Neutrophil (primary cell): Measurements from ENCODE around the gene SRSF11.

Experiments
- H3K27ac ChIP-seq: fragments of 200-600 bp; sonication (generic); 2 replicates; pipeline ENCODE4 v1.5.1; 2016; ENCODE audit warnings: mild to moderate bottlenecking, moderate library complexity
- H3K27me3 ChIP-seq: fragments of 200-600 bp; sonication (generic); 2 replicates; pipeline ENCODE4 v1.6.0; 2016; ENCODE audit warnings: mild to moderate bottlenecking
- H3K36me3 ChIP-seq: fragments of 200-600 bp; sonication (generic); 2 replicates; pipeline ENCODE4 v1.5.1; 2017
- H3K4me1 ChIP-seq, 2 experiments: fragments of 200-600 bp in 1 of 2; sonication (generic) in 1 of 2; 1 replicate in 1 of 2; 2 replicates in 1 of 2; pipeline versions ENCODE4 v1.5.1 to v1.6.1; 2013 to 2016; ENCODE audit warnings: low read depth in 1 of 2, low read length in 1 of 2, mild to moderate bottlenecking in 1 of 2, moderate library complexity in 1 of 2; ENCODE audit not compliant: control insufficient read depth in 1 of 2, insufficient read depth in 1 of 2
- H3K4me3 ChIP-seq, 2 experiments: fragments of 200-600 bp in 1 of 2; sonication (generic) in 1 of 2; 1 replicate in 1 of 2; 2 replicates in 1 of 2; pipeline ENCODE4 v1.5.1; 2013 to 2016; ENCODE audit warnings: low read depth in 1 of 2, low read length in 1 of 2, mild to moderate bottlenecking in 1 of 2, moderate library complexity in 1 of 2
- H3K9me3 ChIP-seq: fragments of 200-600 bp; sonication (generic); 2 replicates; pipeline ENCODE4 v1.5.1; 2016
- TF ChIP-seq, protein P1 (sequence below): fragments of 200-600 bp; sonication (generic); IDR thresholded peaks from 2 replicates; pipeline ENCODE4 v1.5.1; 2016; ENCODE audit warnings: antibody characterized with exemption

SRSF11 gene

DNA sequence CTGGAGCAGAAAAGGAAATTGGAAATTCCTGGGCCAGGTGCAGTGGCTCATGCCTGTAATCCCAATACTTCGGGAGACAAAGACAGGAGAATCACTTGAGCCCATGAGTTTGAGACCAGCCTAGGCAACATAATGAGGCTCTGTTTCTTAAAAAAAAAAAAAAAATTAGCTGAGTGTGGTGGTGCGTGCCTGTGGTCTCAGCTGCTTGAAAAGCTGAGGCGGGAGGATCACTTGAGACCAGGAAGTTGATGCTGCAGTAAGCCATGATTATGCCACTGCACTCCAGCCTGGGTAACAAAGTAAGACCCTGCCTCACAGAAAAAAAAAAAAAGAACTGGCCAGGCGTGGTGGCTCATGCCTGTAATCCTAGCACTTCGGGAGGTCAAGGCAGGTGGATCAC is 56.7 kb downstream of the SRSF11 start:
- no peaks in the 10 kb centered on the region for H3K4me1 ChIP-seq
- H3K9me3 ChIP-seq = no peaks in the 10 kb centered on the region
- H3K27me3 ChIP-seq = no peaks in the 10 kb centered on the region
- TF ChIP-seq, protein P1, sequence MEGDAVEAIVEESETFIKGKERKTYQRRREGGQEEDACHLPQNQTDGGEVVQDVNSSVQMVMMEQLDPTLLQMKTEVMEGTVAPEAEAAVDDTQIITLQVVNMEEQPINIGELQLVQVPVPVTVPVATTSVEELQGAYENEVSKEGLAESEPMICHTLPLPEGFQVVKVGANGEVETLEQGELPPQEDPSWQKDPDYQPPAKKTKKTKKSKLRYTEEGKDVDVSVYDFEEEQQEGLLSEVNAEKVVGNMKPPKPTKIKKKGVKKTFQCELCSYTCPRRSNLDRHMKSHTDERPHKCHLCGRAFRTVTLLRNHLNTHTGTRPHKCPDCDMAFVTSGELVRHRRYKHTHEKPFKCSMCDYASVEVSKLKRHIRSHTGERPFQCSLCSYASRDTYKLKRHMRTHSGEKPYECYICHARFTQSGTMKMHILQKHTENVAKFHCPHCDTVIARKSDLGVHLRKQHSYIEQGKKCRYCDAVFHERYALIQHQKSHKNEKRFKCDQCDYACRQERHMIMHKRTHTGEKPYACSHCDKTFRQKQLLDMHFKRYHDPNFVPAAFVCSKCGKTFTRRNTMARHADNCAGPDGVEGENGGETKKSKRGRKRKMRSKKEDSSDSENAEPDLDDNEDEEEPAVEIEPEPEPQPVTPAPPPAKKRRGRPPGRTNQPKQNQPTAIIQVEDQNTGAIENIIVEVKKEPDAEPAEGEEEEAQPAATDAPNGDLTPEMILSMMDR = no peak
- no peak overlapping the region for H3K4me3 ChIP-seq
- peaks cover 4% of the 10 kb centered on the region for H3K36me3 ChIP-seq
- no peak overlapping the region for H3K27ac ChIP-seq

DNA sequence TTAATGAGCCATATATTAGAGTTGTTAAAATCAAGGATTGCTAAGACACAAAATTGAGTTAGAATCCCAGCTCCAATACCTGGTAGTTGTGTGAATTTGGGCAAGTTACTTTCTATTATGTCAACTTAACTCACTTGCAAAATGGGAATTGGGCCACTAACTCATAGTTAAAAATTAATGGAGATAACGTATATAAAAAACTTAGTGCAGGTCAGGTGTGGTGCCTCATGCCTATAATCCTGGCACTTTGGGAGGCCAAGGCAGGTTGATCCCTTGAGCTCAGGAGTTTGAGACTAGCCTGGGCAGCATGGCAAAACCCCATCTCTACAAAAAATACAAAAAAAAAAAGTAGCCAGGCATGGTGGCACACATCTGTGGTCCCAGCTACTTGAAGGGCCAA is 57.5 kb downstream of the SRSF11 start:
- TF ChIP-seq, protein P1 = no peak
- H3K4me1 ChIP-seq = no peaks in the 10 kb centered on the region
- no peak overlapping the region for H3K4me3 ChIP-seq
- peaks cover 4% of the 10 kb centered on the region for H3K36me3 ChIP-seq
- no peaks in the 10 kb centered on the region for H3K27me3 ChIP-seq
- H3K27ac ChIP-seq = no peak overlapping the region
- no peaks in the 10 kb centered on the region for H3K9me3 ChIP-seq

DNA sequence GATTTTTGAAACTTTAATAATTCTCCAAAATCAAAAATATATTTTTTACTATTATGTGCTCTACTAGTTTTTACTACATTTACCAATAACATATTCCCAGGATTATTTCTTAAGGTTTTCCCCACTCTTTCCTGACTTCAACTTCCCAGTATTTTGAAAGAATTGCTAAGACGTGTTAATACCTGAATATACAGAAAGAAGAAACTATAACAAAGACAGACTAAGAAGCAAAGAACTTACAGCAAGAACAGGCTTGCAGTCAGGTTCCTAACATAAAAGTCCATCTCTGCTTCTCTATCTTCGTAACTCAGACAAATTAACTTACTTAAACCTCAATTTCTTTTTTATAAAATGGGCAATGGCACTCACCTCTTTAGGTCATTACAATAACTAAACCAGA is 63.2 kb downstream of the SRSF11 start:
- no peaks in the 10 kb centered on the region for H3K4me1 ChIP-seq
- no peaks in the 10 kb centered on the region for H3K27me3 ChIP-seq
- no peak overlapping the region for H3K27ac ChIP-seq
- no peaks in the 10 kb centered on the region for H3K9me3 ChIP-seq
- no peaks in the 10 kb centered on the region for H3K36me3 ChIP-seq
- no peak overlapping the region for H3K4me3 ChIP-seq
- TF ChIP-seq, protein P1 = no peak

DNA sequence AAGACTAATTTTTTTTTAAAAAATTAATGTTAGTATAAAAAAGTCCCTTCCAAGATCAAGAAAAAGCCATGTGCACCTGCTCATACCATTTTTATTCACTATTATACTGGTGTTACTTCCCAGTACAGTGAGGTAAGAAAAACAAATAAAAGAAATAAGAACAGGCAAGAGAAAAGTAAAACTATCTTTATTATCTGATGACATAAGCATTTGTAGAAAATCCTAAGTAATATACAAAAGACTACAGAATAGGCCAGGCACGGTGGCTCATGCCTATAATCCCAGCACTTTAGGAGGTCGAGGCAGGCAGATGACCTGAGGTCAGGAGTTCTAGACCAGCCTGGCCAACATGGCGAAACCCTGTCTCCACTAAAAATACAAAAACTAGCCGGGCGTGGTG is 65.3 kb downstream of the SRSF11 start:
- TF ChIP-seq, protein P1 = no peak
- Histone ChIP-seq H3K27ac (no peak overlapping the region), H3K4me1 (no peaks in the 10 kb centered on the region), H3K36me3 (peaks cover 5% of the 10 kb centered on the region), H3K27me3 (no peaks in the 10 kb centered on the region), H3K4me3 (no peak overlapping the region), H3K9me3 (no peaks in the 10 kb centered on the region)

DNA sequence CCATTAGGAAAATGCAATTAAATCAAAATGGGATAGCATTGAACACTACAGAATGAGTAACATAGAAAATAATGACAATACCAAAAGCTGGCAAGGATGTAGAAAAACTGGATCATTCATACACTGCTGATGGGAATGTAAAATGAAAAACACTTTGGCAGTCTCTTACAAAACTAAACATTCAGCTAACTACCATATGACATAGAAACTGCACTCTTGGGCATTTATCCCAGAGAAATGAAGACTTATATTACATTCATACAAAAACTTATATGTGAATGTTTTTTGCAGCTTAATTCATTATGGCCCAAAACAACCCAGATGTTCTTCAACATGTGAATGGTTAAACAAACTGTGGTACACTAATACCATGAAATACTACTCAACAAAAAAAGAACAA is 67.0 kb downstream of the SRSF11 start:
- Histone ChIP-seq H3K27ac (no peak overlapping the region), H3K4me1 (no peaks in the 10 kb centered on the region), H3K36me3 (peaks cover 10% of the 10 kb centered on the region), H3K4me3 (no peak overlapping the region), H3K27me3 (no peaks in the 10 kb centered on the region), H3K9me3 (no peaks in the 10 kb centered on the region)
- TF ChIP-seq, protein P1 = no peak

DNA sequence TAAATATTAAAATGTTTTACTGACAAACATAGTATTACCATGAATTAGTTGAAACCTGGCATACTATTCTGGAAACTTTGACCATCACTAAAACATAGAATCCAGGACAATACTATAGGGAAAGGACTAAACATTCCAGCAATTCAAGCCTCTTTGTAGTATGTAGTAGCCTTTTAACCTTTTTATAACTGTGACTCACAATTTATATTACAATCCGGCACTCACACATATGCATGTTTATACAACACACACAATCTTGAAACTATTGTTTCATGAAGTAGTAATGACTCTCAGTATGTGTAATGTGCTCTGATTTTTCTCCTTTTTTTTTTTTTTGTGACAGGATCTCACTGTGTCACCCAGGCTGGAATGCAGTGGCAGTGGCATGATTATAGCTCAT is 69.0 kb downstream of the SRSF11 start:
- no peak overlapping the region for H3K27ac ChIP-seq
- H3K36me3 ChIP-seq = peaks cover 10% of the 10 kb centered on the region
- H3K27me3 ChIP-seq = no peaks in the 10 kb centered on the region
- no peak overlapping the region for H3K4me3 ChIP-seq
- H3K9me3 ChIP-seq = no peaks in the 10 kb centered on the region
- TF ChIP-seq, protein P1 = no peak
- no peaks in the 10 kb centered on the region for H3K4me1 ChIP-seq
